M059J (cell line): Measurements from ENCODE around the gene SEM1. TPM values are rescaled to one million over a fixed set of nuclear protein-coding genes. Genes with fewer than 3 reads are reported as not detected.
A peak's percentile ranks its signal among the peaks of the same experiment; 100 is the strongest.
"Not testable (repeated sequence)": the region's sequence is repeated elsewhere in the genome, so short reads cannot be mapped to it uniquely, and the experiment has no call there.

Source experiments
- DNase-seq: peaks from one replicate; pipeline ENCODE4 v3.0.0-alpha.2; 2012; ENCODE audit warnings: low read depth
- total RNA-seq: library from RNA; depleted of rRNA; stranded (reverse); fragments of >200 nt; shearing (Covaris generic); gene quantifications from 2 replicates; pipeline ENCODE4 v1.2.3, GENCODE V29; 2014; rRNA removed

Gene SEM1
- 120 and 175 TPM in 2 replicates for total RNA-seq

DNA sequence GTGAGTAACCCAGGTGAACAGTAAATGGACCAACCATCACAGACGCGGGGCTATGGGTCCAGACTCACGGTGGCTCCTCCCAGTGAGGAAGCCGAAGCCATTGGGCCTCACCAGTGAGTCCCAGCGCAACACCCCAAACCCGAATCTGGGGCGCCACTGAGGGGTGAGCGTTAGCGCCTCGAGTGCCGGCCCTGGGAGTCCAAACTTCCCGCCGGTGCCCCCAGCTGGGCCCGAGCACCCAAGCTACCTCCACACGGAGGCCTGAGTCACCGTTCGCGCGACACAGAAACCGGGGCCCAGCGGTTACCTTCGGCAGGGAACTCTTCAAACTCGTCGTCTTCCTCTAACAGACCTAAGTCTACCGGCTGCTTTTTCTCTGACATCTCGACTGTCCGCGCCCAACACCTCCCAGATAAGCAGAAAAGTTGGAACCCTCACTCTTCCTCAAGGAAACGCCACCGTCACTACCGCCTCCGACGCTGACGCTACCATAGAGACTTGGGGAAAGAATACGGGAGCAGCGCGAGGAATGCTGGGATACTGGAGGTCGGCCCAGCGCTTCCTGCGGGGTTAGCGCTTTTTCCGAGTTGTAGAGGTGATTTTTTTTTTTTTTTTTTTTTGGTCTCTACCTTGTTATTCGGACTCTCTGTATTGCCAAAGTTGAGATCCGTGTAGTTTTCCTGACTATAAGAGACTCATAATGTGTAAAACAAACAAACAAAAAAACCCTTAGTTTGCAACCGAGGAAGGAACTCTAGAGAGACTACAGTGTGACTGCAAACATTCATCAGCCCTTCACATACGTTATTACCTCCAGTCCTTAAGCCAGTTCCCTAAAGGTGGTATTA is at the start of gene SEM1:
SEM1 (minus strand) TSS at position 466 of the 848 bp plus-strand sequence; CDS start at position 383, 83 bp downstream.
- DNase-seq, result peak; percentile 89

DNA sequence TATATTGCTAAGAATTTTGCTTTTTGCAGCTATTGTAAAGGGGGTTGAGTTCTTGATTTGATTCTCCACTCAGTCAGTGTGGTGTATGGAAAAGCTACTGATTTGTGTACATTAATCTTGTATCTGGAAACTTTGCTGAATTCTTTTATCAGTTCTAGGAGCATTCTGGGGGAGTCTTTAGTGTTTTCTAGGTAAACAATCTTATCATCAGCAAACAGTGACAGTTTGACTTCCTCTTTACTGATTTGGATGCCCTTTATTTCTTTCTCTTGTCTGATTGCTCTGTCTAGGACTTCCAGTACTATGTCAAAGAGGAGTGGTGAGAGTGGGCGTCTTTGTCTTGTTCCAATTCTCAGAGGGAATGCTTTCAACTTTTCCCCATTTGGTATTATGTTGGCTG is 48.2 kb upstream of the SEM1 start:
- not testable (repeated sequence) for DNase-seq

DNA sequence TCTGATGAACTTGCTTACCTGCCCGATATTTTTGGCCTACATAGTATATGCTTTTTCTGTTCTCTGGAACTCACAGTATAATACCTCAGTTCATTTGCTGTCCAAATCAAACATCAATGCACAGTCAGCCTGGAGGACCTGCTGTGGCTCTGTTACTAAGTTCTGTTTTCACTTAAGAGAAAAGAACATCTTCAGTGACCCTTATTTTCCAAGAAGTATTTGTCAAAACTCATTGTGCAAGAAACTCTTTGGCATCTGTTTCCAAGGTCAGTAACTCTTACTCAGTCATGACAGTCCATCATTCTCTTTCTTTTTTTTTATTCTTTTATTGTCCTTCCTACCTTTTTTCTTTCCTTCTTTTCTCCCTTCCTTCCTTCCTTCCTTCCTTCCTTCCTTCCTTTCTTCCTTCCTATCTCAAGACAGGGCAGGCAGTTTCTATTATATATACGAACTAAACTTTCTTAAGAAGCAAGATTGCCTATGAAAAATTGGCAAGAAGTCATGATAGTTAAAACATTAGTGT is 37.8 kb upstream of the SEM1 start:
- DNase-seq, result no peak

DNA sequence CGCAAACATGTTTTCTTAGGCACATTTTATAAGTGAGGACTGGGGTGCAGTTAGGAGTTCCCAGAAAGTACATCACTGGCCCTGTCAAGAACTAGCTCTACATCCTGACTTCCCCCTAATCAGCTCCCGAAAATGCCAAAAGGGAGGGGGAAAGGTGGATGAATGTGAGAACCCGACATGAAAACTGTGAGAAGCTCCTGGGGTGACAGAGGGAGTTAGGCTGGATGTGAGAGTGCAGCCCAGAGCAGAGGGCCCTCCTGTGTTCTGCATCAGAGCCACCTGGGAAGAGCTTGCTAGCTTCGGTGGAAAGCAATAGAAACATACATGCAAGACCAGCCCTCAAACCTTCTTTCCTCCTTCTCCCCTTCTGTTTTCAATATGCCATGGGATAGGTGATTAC is 30.5 kb upstream of the SEM1 start:
- DNase-seq, result no peak

DNA sequence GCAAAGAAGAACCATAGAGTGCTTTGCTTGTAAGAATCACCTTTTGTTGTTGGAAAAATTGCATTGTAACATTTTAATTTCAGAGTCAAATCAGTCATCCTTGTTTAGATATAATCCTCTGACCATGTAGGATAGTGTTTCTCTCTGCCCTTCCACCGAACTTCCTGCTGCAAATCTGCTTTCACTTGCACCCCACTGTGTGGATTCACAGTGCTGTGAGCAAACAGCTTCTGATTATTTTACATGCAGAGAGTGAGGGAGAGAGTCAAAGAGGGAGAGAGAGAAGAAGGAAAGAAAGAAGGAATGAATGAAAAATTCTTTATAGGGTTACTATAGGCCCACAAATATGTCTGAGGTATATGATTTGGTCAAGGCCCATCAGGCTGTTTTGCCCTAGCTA is 30.0 kb upstream of the SEM1 start:
- DNase-seq, result no peak

DNA sequence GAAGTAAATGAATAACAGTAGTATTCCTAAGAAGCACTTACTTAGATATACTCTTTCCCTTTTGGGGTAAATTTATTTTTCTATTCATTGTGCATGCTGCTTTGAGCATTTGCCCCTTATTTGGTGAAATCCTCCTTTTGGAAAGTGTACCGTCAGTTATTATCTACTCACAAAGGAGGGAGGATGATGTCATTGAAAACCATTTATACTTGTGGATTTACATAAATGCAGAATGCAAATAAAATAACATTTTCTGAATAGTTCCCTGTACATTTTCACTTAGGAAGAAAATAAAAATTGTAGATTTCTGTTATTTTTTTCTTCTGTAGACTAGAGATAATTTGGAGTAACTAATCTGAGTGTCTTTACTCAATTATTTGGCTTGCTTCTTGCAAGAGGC is 29.5 kb upstream of the SEM1 start:
- DNase-seq, result no peak

DNA sequence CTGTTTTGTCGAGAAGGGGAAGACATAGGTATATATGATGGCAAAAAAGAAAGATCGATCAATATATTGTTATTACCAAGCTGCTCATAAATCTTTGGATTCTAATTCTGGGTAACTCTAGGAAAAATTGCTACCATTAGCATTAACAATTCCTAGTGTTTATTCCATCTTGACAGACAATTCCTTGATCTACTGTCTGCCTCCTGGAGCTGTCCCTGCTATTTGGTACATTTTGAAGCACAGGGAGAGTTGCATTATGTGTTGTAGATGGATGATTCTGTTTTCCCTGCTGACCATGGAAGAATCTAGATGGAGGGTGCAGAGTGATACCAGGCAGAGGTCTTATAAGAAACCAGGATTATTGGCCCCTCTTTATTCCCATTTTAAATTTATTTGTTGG is 29.1 kb upstream of the SEM1 start:
- no peak for DNase-seq

DNA sequence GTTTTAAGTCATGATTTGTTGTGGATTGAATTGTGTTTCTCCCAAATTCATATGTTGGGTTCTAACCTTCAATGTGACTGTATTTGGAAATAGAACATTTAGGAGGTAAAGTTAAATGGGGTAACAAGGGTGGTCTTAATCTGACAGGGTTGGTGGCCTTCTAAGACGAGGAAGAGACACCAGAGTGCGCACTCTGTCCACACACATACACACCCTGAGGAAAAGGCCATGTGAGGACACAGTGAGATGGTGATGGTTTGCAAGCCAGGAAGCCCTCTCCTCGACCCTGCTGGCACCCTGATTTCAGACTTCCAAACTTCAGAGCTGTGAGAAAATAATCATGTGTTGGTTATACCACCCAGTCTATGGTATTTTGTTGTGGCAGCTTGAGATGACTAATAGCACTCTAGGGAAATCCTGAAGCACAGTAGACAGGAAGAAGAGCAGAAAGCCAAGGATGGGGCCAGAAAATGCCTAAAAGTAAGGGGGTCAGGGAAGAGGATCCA is 28.0 kb upstream of the SEM1 start:
- DNase-seq, result no peak

DNA sequence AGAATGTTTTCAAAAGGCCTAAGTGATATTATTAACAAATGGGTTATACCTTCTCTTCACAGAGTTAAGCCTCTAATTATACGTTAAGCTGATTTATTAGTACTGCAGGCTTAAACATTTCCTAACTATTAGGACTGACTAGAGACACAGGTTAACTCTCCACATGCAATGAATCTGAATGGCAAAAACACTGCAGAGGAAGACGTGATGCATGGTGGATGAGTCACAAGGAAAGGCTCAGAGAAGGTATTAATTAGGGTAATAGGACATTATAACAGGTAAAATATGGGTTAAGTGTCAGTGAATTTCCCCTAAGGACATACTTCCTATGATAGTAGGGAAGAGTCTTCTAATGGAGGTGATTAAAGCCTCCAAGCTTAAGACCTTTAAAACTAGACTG is 24.7 kb upstream of the SEM1 start:
- DNase-seq, result no peak

DNA sequence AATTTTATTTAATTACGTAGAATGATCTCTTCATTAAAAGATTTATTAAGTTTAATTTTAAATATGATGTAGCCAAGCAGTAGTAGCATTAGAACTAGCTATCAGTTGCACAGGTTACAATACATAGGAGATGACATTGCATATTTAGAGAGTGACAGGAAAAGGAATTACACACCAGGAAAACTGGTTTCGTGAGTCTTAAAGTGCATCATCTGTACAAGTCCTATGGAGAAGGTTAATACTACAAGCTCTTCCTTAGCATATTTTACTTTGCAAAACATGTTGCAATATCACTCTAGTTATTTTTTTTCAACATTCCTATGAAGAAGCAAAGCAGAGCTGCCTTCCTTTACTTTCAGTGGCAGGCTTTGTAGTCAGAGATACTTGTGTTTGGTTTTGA is 20.2 kb upstream of the SEM1 start:
- no peak for DNase-seq

DNA sequence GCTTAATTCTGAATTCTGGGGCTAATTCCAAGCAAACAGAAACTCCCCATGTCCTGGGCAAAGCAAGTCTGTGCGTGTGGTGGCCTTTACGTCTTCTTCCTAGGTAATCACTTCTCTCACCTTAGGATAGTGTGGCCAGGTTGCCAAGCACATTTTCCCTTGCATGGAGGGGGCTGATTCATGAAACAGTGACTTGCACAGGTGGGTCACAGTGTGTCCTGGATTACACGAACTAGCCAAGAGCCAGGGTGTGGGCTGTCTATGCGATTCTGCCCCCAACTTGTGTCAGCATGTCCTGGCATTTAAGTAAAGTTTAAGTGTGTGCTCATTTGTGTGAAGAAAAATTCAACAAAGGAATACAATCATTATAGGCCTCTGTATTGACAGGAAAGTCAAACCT is 18.5 kb upstream of the SEM1 start:
- DNase-seq, result no peak

DNA sequence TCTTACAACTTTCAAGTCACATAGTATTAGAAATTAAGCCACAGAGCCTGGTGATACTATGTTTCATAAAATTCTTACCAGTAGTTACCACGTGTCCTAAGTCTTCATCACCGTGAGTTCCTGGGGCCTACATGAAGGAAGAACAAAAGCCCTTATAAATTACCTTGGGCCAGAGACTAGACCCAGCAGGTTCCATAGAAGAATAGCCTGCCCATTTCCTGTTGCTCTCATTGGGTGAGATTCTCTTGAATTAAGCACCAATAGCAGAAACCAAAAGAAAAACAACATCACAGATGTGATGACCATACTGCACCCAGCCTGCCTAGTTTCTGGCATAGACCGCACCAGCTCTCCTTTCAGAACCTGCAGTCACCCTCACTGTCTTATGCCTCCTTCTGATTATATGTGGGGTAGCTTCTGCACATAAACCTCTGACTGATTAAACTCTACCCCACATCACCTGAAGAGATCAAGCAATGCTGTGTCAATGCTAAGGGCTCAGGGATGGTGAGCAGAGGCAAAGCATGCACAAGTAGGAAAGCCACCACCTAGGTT is 18.0 kb upstream of the SEM1 start:
- no peak for DNase-seq

DNA sequence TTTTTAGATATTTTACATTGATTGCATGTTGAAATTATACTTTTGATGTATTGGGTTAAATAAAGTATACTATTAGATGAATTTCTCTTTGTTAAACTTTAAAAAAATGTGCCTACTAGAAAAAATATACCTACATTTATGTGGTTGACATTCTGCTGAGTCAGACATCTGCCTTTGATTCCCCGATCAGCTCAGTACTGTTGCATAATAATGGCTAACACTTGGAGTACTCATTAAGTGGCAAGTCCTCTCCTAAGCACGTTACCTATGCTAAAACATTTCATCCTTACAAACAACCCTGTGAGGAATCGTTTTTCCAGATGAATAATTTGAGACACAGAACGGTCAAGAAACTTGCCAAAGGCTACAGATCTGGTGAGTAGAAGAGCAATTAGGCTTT is 14.0 kb upstream of the SEM1 start:
- DNase-seq, result peak; percentile 15

DNA sequence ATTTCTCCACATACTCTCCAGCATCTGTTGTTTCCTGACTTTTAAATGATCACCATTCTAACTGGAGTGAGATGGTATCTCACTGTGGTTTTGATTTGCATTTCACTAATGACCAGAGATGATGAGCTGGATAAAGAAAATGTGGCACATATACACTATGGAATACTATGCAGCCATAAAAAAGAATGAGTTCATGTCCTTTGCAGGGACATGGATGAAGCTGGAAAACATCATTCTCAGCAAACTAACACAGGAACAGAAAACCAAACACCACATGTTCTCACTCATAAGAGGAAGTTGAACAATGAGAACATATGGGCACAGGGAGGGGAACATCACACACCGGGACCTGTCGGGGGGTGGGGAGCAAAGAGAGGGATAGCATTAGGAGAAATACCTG is 13.3 kb upstream of the SEM1 start:
- not testable (repeated sequence) for DNase-seq

DNA sequence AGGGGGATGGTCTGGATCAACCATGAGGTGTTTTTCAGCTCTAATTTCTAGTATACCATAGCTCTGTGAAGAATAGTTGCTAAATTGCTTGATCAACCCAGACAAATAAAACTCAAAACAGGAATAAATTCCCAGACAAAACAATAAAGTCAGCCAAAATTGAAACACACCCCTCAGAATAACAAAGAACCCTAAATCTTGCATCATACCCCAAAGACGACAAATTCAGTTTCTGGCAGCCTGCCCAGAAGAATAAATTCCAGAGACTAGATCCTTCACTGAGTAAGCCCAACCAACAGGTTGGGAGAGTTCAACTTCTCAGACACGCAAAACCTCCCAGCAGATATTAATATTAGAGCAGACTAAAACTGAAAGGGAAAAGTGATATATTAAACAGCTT is 11.2 kb upstream of the SEM1 start:
- DNase-seq, result peak; percentile 39

DNA sequence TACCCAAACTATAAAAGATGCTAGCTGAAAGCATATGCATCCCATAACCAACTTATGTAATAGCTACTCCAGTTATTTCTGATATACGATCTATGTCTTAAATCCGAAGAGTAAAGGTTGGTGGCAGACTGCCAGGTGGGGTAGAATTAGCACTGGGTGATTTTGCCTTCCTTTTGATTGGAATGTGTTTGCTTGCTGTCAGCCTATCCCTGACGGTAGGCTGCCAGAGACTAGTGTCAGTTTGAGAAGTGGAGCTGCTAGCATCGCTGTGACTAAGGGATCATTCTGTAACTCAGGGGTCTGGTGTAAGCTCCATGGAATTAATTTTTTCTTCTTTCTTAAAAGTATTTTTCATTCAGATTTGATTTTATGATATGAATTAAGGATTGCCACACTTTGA is 9.5 kb upstream of the SEM1 start:
- DNase-seq, result no peak

DNA sequence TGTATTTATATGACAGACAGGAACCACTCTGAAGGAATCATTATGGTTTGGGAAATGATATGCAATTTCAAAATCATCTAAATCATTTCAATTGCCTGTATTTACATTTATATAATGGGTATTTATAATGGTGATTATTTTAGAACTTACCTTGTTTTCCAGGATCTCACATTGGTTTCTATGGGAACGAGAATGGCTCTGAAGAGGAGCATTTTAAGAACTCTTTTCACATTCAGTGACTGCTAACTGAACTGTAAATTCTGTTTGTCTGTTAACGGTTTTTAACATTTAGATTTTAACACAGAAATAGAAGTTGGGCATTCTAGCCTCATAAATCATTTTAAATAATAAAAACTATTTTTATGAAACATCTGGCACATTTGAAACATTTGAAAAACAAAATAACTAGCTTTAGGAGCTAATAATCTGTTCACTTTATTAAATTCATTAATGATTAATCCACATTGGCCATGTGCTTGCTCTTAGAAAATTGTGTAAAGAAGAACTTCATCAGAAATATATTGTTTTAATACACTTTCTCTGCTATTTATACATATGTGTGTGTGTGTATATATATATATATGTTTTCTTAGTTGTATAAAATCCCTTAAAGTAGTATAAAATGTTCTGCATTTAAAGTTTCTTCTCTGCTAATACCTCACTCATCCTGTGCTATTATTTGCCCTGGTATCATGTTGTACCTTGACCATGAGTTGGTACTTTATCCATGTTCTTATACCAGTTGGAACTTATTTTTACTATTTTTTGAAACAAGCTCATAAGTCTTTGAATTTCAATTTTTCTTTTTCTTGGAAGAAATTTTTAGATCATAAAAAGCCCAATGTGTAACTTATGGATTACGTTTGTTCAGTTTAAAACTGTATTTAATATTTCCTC is 8.7 kb upstream of the SEM1 start:
- DNase-seq, result no peak

DNA sequence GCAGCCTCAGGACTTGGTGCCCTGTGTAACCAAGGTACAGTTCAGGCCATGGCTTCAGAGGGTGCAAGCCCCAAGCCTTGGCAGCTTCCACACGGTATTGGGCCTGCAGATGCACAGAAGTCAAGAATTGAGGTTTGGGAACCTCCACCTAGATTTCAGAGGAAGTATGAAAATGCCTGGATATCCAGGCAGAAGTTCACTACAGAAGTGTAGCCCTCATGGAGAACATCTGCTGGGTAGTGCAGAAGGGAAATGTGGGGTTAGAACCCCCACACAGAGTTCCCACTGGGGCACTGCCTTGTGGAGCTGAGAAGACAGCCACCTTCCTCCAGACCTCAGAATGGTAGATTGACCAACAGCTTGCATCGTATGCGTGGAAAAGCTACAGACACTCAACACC is 3.4 kb upstream of the SEM1 start:
- DNase-seq, result no peak

DNA sequence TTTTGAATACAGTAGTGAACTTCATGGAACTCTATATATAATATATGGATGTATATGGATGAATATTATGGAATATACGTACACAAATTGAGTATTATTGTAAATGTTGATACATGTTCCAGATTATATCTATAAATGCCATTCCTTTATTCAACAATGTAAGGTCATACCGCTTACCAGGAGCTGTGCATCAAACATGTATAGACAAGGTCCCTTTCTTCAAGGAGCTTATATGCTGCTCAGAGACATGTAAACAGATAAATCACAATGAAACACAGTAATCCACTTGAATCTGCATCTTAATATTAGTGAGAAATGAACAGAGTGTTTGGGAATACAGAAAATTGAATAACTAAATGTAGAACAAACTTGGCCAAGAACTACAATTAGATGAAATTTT is 898 bp upstream of the SEM1 start:
- no peak for DNase-seq

DNA sequence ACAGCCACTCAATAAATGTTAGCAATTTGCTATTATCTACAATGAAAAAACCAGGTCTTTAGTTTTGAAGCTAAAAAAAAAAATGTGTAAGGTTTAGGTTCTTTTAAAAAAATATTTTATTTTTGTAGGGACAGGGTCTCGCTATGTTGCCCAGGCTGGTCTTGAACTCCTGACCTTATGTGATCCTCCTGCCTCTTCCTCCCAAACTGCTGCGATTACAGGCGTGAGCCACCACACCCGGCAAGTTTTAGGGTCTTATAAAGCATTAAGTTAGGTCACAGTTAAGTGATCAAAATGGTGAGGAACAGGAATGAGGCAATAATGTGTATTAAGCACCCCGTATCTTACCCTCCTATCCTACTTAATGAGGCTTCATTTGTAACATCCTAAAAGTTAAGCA is 774 bp downstream of the SEM1 start:
- DNase-seq, result peak; percentile 3

DNA sequence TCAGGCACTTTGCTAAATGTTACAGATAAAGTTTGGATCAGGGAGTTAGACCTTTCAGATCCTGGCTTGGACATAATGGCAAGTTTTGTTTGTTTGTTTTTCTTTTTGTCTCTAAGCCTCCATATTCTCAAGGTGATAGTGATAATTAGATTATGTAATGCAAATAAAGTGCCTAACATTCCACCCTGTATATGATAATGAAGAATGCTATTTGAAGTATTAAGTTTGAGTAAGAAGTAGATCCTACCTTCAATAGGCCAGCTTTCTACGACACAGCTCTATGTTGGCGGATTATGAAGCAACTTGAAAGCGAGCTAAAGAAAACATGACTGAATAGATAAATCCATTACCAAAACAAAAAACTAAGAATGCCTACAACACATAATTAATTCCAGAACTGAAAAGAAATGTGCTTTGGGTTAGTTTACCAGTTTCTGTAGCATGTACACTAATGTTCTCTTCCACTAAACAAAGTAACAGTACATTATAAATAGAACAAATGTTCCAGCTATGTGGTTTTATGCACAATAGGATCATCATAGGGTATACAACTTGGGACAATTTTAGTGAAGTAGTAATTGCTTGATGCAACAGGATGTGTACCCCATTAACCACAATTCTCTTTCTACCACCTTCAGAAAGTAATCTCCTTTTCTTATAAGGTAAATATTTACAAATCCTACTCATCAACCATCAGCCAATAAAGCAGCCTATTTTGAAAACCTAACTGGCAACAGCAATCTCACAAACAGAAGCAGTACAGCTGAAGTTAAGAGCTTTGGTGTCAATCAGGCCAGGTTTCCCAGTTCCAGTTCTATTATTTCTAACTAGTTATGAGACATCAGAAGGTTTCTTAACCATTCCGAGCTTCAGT is 1.5 kb downstream of the SEM1 start:
- peak; percentile 19 for DNase-seq
